COR-L47 (cell line): ENCODE results near the gene BMP8A.
"Not testable (repeated sequence)": the region's sequence is repeated elsewhere in the genome, so short reads cannot be mapped to it uniquely, and the experiment has no call there.

Source experiments
- DNase-seq: peaks from one replicate; lab custom pipeline; 2025; lab: John Stamatoyannopoulos, UW

BMP8A gene

DNA sequence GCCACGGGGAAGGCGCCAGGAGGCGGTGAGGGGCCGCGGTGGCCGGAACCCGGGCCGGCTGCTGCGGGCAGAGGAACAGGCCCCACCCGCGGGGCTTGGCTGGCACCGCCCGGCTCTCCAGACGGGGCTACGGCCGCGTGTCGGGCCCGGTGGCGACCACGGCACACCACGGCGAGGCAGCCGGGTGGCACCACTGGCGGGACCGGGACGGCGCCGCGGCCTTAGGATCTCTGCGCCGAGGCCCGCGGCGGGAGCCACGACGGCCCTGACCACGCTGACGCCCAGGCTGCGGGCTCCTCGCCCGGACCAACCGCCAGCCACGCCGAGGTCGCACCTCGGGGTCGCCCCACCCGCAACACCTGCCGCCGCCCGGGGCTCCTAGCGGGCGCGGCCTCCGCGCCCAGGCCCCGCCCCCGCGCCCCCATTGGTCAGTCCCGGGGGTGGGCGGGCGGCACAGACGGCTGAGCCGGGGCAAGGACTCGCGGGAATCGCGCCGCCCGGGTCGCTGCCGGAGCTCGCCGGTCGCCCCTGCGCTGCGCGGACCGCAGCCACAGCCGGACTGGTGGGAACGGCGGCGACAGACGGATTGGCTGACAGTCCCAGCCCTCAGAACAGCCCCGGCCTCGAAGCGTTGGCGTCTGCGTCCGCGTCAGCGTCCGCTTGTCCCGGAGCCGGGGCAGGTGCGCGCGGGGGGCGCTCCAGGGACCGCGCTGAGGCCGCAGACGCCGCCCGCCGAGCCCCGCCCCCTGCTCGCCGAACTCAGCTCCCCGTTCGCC is at the start of gene BMP8A:
BMP8A (plus strand) TSS at position 491 of the 776 bp plus-strand sequence. CDS start 356 bp downstream, outside the sequence.
- peak; percentile 77 for DNase-seq

DNA sequence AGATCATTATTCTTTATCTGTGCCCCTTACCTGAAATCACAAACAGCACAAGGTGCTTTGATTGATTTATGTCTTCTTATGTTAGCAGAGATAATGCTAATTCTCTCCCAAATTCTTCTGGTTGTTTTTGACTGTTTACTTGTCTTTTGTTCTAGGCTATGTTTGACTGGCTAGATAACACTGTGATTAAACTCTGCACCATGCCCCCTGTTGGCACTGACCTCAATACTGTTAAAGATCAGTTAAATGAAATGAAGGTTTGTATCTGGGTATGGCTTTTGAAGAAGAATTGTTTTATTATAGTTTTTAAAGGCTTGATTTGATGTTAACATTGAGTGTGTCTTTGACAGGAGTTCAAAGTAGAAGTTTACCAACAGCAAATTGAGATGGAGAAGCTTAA is 49.6 kb upstream of the BMP8A start:
- no peak for DNase-seq

DNA sequence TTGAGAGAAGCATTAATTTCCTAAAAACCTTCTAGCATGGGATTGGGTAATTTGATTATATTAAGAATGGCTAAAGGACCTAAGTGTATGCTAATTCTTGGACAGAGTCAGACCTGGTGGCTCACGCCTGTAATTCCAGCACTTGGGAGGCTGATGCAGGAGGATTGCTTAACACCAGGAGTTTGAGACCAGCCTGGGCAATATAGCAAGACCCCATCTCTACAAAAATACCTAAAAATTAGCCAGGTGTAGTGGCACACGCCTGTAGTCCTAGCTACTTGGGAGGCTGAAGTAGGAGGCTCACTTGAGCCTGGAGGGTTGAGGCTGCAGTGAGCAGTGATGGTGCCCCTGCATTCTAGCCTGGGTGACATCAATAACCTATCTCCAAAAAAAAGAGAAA is 45.9 kb upstream of the BMP8A start:
- DNase-seq, result no peak

- DNase-seq, result no peak
Observed at GRCh38 chr1:39446986-39447567, 44.4 kb upstream of the BMP8A start.

DNA sequence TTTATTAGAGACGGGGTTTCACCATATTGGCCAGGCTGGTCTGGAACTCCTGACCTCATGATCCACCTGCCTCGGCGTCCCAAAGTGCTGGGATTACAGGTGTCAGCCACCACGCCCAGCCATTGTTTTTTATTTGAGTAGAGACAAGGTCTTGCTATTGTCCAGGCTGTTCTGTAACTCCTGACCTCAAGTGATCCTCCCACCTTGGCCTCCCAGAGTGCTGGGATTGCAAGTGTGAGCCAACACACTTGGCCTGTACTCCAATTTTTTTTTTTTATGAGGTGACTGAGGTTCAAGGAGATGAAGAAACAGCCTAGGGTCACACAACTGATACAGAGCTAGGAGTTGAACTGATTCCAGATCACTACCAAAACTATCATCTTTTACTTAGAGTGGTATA is 41.4 kb upstream of the BMP8A start:
- DNase-seq, result not testable (repeated sequence)

DNA sequence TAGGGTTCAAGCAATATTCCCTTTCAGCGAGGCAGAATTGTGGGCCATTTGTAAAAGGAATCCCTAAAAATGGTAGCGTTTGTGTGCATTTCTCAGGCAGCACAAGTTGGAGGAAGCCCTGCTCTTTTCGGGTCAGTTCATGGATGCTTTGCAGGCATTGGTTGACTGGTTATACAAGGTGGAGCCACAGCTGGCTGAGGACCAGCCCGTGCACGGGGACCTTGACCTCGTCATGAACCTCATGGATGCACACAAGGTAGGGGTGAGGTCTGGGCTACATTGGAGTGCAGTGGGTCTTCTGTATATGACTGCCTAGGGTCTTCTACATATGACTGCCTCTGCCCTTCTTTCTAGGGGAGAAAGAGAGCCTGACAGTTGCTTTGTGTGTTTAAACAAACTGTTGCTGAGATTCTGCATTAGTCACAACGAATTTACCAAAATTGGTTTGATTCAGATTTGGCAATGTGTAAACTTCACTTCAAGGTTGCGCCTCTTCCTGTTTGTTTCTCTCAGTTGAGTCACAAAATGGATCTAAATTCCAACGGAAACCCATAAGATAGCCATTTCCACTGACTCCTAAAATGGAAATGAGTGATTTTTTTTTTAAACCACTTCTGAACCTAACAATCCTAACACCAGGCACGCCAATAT is 40.4 kb upstream of the BMP8A start:
- DNase-seq, result no peak

DNA sequence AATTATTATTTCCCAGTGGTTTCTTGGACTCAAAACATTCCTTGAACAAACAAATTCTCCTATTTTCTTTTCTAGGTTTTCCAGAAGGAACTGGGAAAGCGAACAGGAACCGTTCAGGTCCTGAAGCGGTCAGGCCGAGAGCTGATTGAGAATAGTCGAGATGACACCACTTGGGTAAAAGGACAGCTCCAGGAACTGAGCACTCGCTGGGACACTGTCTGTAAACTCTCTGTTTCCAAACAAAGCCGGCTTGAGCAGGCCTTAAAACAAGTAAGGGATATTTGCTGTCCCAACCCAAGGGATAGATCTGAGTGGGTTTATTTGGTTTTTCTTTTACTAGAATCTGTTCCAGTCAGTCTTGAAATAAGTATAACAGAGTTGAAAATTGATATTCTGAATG is 39.4 kb upstream of the BMP8A start:
- no peak for DNase-seq

- no peak for DNase-seq
Observed at GRCh38 chr1:39452540-39452939, 38.9 kb upstream of the BMP8A start.

DNA sequence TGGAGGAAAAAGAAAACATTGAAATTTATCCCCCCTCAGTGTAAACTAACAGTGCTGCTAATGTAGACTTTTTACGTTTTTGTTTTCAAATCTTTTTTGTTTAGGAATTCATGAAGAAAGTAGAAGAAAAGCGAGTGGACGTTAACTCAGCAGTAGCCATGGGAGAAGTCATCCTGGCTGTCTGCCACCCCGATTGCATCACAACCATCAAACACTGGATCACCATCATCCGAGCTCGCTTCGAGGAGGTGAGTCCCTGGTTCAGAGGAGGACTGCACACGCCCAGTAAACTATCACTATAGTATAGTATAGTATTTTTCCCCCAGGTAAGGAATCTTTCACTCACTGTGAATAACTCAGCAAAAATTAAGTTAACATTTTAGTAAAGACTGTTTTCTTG is 37.8 kb upstream of the BMP8A start:
- no peak for DNase-seq

DNA sequence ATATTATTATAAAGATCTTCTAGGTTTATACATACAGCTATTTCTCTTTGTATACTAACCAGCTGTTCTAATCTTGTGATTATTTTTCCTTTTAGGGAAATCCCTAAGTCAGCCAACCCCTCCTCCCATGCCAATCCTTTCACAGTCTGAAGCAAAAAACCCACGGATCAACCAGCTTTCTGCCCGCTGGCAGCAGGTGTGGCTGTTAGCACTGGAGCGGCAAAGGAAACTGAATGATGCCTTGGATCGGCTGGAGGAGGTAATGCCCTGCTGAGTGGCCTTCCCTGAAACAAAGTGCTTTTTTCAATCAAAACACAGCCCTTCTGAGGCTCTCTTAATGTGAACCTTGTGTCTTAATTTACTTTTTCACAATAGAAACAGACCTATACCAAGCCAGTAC is 32.4 kb upstream of the BMP8A start:
- DNase-seq, result no peak

GRCh38 chr1:39462074-39462473 is 29.4 kb upstream of the BMP8A start:
- no peak for DNase-seq

DNA sequence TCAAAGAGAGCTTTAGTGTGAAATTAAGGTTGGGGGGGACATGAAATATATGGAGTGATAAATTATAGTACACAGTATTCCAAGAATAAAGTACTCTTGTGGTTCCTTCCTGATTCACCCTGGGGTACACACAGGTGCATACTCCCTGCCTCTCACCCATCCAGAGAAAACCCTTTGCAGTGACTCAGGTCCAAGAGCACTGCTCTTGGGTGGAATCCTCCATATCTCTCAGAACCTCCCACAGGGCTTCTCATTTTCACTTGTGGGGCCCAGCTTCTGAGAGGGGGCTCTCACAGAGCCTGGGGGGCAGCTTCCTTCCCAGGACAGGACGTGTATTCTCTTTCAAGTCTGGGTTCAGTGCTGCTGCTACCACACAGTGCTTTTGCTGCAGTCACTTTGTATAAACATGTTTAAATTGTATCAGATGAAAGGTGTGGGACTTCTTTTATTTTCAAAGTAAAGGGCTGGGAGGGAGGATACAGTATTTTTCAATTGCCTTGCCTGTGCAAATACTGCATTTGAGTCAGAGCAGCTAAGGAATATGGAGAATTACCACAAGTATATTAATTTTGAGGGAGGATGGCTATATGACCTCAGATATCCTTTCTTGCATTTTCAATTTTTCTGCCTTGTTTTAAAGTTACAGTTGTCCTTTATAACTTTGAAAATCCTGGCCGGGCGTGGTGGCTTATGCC is 24.9 kb upstream of the BMP8A start:
- no peak for DNase-seq

GRCh38 chr1:39467108-39467720 is 24.2 kb upstream of the BMP8A start:
- not testable (repeated sequence) for DNase-seq

GRCh38 chr1:39469150-39469549 is 22.3 kb upstream of the BMP8A start:
- DNase-seq, result no peak

DNA sequence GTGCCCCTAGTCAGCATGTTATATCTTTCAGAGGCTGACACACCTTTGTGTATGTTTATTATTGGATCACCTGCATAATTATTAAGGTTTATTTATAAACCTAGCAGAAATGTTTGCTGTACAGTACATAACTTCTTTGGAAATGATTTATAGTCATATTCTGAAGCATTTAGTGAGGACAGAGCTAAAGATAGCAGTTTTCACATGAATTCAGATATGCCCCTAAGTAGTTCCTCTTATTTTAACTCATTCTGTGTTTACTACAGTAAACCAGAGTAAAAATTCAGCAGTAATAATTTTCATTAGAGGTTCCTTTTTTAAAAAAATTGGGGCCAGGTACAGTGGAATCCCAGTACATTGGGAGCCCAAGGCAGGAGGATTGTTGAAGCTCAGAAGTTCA is 21.4 kb upstream of the BMP8A start:
- no peak for DNase-seq

DNA sequence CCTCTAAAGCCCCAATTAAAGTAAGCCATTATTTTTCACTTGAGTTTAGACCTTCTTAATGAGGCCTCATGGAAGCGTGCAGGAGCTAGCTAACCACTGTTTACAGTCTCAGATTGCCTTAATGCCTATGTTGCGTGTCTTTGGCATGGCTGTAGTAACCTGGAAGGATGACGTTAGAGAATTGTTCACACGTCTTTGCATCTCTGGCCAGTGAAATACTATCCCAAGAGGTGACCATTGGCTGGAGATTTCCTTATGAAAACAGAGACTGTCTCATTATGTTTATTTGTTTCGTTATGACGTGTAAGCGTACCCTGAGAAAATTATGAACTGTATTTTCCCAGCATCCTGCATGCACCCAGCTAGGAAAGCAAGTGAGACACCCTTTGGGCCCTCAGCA is 18.6 kb upstream of the BMP8A start:
- DNase-seq, result no peak

GRCh38 chr1:39473324-39473723 is 18.1 kb upstream of the BMP8A start:
- no peak for DNase-seq

GRCh38 chr1:39474810-39475209 is 16.6 kb upstream of the BMP8A start:
- DNase-seq, result no peak

GRCh38 chr1:39475551-39475950 is 15.9 kb upstream of the BMP8A start:
- DNase-seq, result not testable (repeated sequence)

DNA sequence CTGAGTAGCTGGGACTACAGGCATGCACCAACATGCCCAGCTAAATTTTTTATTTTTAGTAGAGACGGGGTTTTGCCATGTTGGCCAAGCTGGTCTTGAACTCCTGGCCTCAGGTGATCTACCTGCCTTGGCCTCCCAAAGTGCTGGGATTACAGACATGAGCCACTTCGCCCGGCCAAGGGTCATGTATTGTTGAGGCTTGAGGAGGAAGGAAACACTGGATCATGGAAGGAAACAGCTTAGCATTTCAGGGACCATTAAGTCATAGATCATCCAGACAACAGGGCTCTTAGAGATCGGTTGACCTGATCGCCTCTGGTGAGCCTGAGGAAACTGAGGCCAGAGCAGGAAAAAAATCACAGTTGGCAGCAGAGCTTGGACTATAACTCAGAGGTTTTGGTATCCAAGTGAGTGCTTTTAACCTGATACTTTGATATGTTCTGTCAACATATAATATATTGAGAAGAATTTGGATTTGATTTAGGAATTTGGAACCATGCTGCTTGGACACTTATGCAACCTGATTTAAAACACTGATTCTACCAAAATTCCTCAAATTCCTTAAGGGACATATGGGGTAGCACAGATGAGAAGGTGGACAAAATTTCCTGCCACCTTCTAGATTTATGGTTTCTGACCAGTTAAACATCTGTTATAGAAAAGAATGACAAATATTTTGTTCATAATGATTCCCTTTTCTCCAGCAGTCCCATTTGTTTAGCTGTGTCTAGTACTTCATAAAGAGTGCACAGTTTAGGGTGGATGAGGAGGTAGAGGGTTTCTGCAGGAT is 13.1 kb upstream of the BMP8A start:
- DNase-seq, result no peak

GRCh38 chr1:39481289-39481688 is 10.1 kb upstream of the BMP8A start:
- no peak for DNase-seq
